Measurements from ENCODE around the gene COMMD2.

COMMD2 gene

GRCh38 chr3:149753717-149754116 is 1.4 kb upstream of the COMMD2 start:
- DNase-seq, result no peak

GRCh38 chr3:149752788-149753136 is 473 bp upstream of the COMMD2 start:
- no peak for DNase-seq

GRCh38 chr3:149751551-149751950 is 738 bp downstream of the COMMD2 start:
- no peak for DNase-seq

- no peak for DNase-seq
Observed at GRCh38 chr3:149744606-149745005, 7.7 kb downstream of the COMMD2 start.

- DNase-seq, result no peak
Observed at GRCh38 chr3:149744151-149744550, 8.1 kb downstream of the COMMD2 start.

- no peak for DNase-seq
Observed at GRCh38 chr3:149739396-149739795, 12.9 kb downstream of the COMMD2 start.

- no peak for DNase-seq
Observed at GRCh38 chr3:149738876-149739275, 13.4 kb downstream of the COMMD2 start.

GRCh38 chr3:149736953-149737205 is 15.4 kb downstream of the COMMD2 start:
- no peak for DNase-seq

- no peak for DNase-seq
Observed at GRCh38 chr3:149736175-149736952, 15.9 kb downstream of the COMMD2 start.

GRCh38 chr3:149732234-149732633 is 20.1 kb downstream of the COMMD2 start:
- DNase-seq, result no peak

GRCh38 chr3:149727656-149728055 is 24.6 kb downstream of the COMMD2 start:
- no peak for DNase-seq

GRCh38 chr3:149726716-149727407 is 25.4 kb downstream of the COMMD2 start:
- DNase-seq, result no peak

- DNase-seq, result no peak
Observed at GRCh38 chr3:149723781-149724180, 28.5 kb downstream of the COMMD2 start.

- DNase-seq, result no peak
Observed at GRCh38 chr3:149720918-149721317, 31.4 kb downstream of the COMMD2 start.

- peak; percentile 9 for DNase-seq
Observed at GRCh38 chr3:149717391-149718056, 34.8 kb downstream of the COMMD2 start.

GRCh38 chr3:149716984-149717383 is 35.3 kb downstream of the COMMD2 start:
- DNase-seq, result no peak

GRCh38 chr3:149715247-149715646 is 37.0 kb downstream of the COMMD2 start:
- no peak for DNase-seq

GRCh38 chr3:149713730-149714654 is 38.3 kb downstream of the COMMD2 start:
- DNase-seq, result no peak

- DNase-seq, result no peak
Observed at GRCh38 chr3:149706905-149707304, 45.4 kb downstream of the COMMD2 start.

GRCh38 chr3:149705416-149705815 is 46.9 kb downstream of the COMMD2 start:
- no peak for DNase-seq

GRCh38 chr3:149703466-149703865 is 48.8 kb downstream of the COMMD2 start:
- DNase-seq, result no peak

GRCh38 chr3:149702691-149703441 is 49.4 kb downstream of the COMMD2 start:
- DNase-seq, result no peak

Measured in CD4-positive, alpha-beta T cell treated with Interleukin-17A for 4 hours (primary cell).